HUES64 (cell line): ENCODE data around the gene TFCP2L1.

Experiments
- H3K27ac ChIP-seq: 2 replicates; pipeline ENCODE4 v1.7.0; 2013; ENCODE audit warnings: low read depth, low read length, inconsistent platforms
- H3K27me3 ChIP-seq: 2 replicates; pipeline ENCODE4 v1.6.1; 2013; ENCODE audit warnings: mild to moderate bottlenecking, low read length; ENCODE audit not compliant: insufficient read depth
- H3K36me3 ChIP-seq: 2 replicates; pipeline ENCODE4 v1.6.1; 2013; ENCODE audit warnings: mild to moderate bottlenecking, low read length; ENCODE audit not compliant: insufficient read depth
- H3K4me1 ChIP-seq: 2 replicates; pipeline ENCODE4 v1.6.1; 2013; ENCODE audit warnings: mild to moderate bottlenecking, low read length, moderate library complexity; ENCODE audit not compliant: insufficient read depth
- H3K4me3 ChIP-seq: 2 replicates; pipeline ENCODE4 v1.5.1; 2013; ENCODE audit warnings: mild to moderate bottlenecking, low read length, moderate library complexity
- H3K9ac ChIP-seq: 2 replicates; pipeline ENCODE4 v1.6.1; 2013; ENCODE audit warnings: mild to moderate bottlenecking, low read depth, low read length
- H3K9me3 ChIP-seq: 2 replicates; pipeline ENCODE4 v1.6.1; 2013; ENCODE audit warnings: low read depth, low read length; ENCODE audit not compliant: insufficient read depth
- WGBS: fragments of 150-250, 120-280 bp; methylation state at CpG from one replicate; pipeline ENCODE4 v1.1.7; 2013; ENCODE audit warnings: missing lambda C conversion rate; 5-methylcytosine and 5-hydroxymethylcytosine counted together

Gene TFCP2L1

DNA sequence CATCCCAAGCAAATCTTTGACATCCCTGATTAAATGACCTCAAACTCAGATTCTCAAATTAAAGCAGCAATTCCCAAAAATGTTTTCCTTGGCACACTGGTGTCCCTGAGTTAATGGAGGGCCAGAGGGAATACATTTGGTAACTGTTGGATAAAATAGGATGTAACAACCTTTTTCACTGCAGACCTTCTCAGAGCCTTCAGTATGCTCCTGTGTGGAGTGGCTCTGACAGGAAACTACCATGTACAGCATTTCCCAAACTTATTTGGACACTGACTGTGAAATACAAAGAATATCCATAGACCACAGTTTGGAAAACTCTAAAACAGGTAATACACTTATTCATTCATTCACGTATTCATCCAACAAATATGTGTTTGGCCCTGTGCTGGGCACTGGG is 91.8 kb downstream of the TFCP2L1 start:
- H3K27me3 ChIP-seq, result no peaks in the 10 kb centered on the region
- H3K9ac ChIP-seq, result no peak overlapping the region
- H3K27ac ChIP-seq, result no peak overlapping the region
- H3K4me1 ChIP-seq, result no peaks in the 10 kb centered on the region
- no peak overlapping the region for H3K4me3 ChIP-seq
- 94% methylated on average over 1 of the region's 1 CpG for WGBS
- H3K36me3 ChIP-seq, result no peaks in the 10 kb centered on the region
- no peaks in the 10 kb centered on the region for H3K9me3 ChIP-seq

DNA sequence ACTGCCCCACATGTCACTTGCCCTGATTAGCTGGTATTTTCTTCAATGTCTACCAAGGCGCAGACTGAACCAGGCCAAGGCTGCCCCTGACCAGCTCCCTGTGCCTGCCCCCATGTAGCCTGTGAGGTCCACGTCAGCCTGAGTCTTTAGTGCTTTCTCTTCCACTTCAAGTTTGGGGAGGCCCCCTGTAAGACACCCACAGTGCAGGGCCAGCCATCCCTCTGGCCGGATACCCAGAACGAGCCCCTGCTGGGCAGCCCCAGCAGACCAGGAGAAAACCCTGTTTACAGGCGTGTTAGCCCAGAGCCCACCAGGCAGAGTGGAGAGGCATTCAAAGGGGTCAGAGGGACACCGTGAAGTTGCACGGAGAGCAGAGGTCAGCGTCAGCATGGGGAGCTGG is 92.4 kb downstream of the TFCP2L1 start:
- no peak overlapping the region for H3K9ac ChIP-seq
- no peak overlapping the region for H3K4me3 ChIP-seq
- H3K27me3 ChIP-seq, result no peaks in the 10 kb centered on the region
- no peaks in the 10 kb centered on the region for H3K4me1 ChIP-seq
- WGBS, result 86% methylated on average over 8 of the region's 8 CpGs
- no peaks in the 10 kb centered on the region for H3K36me3 ChIP-seq
- no peak overlapping the region for H3K27ac ChIP-seq
- H3K9me3 ChIP-seq, result no peaks in the 10 kb centered on the region

DNA sequence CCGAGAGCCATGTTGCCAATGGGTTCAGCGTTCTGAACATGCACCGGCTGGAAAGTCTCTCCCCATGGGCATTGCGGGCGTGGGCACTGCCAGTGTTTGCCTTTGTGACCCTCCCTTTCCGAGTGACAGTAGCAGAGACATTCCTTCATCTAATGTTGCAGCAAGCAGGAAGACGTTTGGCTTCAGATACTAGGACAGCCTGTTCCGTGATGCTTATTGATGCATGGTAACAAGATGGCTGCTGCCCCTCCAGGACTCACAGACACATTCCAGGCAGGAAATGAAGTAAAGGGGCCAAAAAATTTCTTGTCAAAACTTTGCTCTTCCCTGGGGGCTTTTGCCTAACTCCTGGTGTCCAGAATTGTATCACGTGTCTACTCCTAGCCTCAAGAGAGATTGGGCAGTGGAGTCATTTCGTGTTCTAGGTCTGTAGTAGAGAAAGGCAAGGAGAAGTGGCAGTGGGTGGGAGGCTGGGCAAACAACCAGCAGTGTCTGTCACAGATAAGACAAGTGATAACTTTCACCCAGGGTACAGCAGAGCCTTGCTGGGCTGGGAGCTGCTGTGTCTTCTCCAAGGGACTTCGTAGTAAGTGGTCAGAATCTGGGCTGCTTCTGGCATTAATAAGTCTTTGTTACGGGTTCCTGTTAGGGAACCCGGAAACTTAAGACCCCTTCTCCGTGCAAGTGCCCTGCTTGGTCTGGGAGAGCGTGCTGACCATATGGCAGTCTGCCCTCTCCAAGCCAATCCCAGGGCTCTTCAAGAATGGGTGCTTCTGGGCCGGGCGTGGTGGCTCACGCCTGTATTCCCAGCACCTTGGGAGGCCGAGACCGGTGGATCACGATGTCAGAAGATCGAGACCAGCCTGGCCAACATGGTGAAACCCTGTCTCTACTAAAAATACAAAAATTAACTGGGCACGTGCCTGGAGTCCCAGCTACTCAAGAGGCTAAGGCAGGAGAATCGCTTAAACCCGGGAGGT is 93.5 kb downstream of the TFCP2L1 start:
- Histone ChIP-seq H3K27me3 (no peaks in the 10 kb centered on the region), H3K27ac (no peak overlapping the region), H3K9me3 (no peaks in the 10 kb centered on the region), H3K36me3 (no peaks in the 10 kb centered on the region), H3K9ac (no peak overlapping the region), H3K4me3 (no peak overlapping the region), H3K4me1 (no peaks in the 10 kb centered on the region)
- WGBS, result 87% methylated on average over 24 of the region's 25 CpGs

DNA sequence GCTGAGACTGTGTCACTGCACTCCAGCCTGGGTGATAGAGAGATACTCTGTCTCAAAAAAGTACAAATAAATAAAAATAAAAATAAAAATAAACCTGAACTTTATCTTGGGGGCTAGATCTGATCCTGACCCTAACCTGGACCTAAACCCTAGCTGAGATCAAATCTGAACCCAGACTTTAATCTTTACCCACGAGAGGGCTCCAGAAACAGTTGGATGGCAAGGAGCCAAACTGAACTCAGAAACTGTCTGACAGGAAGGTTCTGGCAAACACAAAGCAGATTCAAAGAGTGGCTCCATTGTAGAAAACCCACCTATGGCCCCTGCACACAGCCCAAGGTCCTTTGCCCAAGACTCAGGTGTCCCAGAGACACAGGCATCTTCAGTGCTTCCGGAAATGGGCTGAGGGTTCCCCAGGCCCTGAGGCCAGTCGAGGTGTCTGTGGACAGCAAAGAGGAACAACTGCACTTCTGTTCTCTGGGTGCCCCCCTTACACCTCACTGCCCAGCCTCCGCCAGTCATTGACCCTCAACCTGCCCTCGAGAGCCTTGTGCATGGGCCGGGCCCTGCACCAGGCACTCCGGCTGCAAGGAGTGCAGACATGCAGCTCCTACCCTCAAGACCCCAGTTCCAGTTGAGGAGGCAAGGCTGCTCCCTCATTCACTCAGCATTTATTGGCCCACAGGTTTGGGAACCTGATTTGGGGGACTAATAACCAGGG is 95.2 kb downstream of the TFCP2L1 start:
- Histone ChIP-seq H3K27ac (no peak overlapping the region), H3K4me3 (no peak overlapping the region), H3K4me1 (no peaks in the 10 kb centered on the region), H3K9ac (no peak overlapping the region), H3K9me3 (no peaks in the 10 kb centered on the region), H3K27me3 (no peaks in the 10 kb centered on the region), H3K36me3 (no peaks in the 10 kb centered on the region)
- 93% methylated on average over 7 of the region's 7 CpGs for WGBS

DNA sequence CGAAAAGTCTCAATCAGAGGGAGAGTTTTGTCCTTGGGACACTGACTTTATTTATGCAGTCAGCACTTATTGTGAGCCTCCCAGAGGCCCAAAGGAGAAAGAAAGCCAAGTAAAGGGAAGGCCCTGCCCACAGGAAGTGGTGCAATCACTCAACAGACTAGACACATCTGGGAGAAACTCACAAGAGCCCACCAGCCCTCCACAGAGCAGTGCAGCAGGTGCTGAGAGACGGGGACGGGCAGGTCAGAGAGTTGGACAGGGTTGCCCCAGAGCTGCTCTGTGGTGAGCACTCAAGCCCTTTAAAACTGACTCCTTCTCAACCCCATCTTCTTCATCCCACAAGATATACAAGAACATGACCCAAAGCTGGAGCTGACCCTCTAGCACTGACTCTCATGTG is 96.0 kb downstream of the TFCP2L1 start:
- no peaks in the 10 kb centered on the region for H3K27me3 ChIP-seq

DNA sequence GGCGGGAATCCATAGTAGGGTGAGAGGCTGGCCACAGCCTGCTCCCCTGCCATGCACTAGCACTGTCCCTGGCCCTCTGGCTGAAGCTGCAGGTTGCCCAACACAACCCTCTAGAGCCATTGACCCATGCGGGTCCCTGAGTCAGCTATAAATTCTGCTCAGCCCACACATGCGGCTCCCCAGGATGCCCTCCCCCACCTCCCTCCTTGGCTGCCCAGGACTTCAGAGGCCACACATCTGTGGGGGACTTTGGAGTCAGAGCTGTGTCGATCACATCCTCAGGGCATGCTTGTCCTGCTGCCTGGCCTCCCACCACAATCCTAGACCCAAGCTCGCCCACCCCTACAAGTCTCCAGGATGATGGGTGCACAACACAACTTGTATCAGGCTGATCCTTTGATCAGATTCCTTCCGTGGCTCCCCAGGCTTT is 97.0 kb downstream of the TFCP2L1 start:
- Histone ChIP-seq H3K4me3 (no peak overlapping the region), H3K27me3 (no peaks in the 10 kb centered on the region), H3K9me3 (no peaks in the 10 kb centered on the region), H3K27ac (no peak overlapping the region), H3K36me3 (no peaks in the 10 kb centered on the region), H3K9ac (no peak overlapping the region), H3K4me1 (no peaks in the 10 kb centered on the region)
- 56% methylated on average over 6 of the region's 6 CpGs for WGBS

More for the DNA sequence above, 96.0 kb downstream of the TFCP2L1 start:
- H3K9ac ChIP-seq, result no peak overlapping the region
- H3K9me3 ChIP-seq, result no peaks in the 10 kb centered on the region
- no peak overlapping the region for H3K4me3 ChIP-seq
- WGBS, result 86% methylated on average over 3 of the region's 3 CpGs
- no peaks in the 10 kb centered on the region for H3K4me1 ChIP-seq
- H3K36me3 ChIP-seq, result no peaks in the 10 kb centered on the region
- no peak overlapping the region for H3K27ac ChIP-seq

DNA sequence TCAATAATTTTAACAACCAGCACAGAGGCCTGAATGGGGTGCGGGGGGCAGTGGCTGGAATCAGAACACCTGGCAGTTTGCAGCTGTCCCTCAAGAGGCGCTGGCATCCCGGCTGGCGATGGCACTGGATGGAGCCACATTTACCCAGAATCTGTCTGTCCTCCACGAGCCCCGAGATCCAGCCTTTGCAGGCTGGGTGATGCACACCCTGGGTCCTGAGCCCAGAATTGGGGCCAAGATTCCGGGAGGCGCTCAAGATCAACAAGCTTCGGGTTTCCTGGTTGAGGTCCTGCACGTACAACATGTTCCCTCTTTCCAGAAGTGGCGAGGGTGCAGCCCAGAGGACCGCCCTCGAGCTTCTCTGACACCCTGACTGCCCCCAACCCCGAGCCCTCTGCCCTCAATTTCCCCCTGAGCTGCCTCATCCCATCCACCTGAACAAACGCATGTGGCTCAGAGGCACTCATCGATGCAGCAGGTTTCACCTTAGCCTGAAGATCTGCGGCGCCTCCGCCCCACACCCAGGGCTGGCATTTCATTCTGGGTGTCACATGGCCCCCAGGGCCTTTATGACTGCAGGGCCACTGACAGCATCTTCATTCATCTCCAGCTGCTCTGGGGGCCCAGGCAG is 97.5 kb downstream of the TFCP2L1 start:
- H3K27me3 ChIP-seq, result no peaks in the 10 kb centered on the region
- H3K4me1 ChIP-seq, result no peaks in the 10 kb centered on the region
- no peak overlapping the region for H3K4me3 ChIP-seq
- H3K27ac ChIP-seq, result no peak overlapping the region
- no peaks in the 10 kb centered on the region for H3K36me3 ChIP-seq
- H3K9me3 ChIP-seq, result no peaks in the 10 kb centered on the region
- 90% methylated on average over 19 of the region's 19 CpGs for WGBS
- H3K9ac ChIP-seq, result no peak overlapping the region

DNA sequence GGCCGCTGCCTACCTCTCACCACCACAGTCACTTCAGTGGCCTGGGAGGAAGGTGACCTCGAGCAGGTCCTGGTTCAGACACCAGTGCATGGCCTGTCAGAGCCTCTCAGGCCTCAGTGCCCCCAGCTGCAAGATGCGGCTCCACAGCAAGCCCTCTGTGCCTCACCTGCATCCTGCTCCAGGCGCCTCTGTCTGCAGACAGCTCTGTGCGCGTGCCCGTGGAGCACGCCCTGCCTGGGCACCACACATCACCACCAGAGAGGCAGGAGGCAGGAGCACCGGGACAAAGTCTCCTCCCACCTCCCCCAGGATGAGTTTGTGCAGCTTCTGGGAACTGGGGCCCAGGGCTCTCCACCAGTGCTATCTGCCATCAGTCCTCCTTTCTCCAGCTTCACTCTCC is 98.7 kb downstream of the TFCP2L1 start:
- Histone ChIP-seq H3K4me3 (no peak overlapping the region), H3K36me3 (no peaks in the 10 kb centered on the region), H3K27ac (no peak overlapping the region), H3K9me3 (no peaks in the 10 kb centered on the region), H3K9ac (no peak overlapping the region), H3K4me1 (no peaks in the 10 kb centered on the region), H3K27me3 (no peaks in the 10 kb centered on the region)
- WGBS, result 85% methylated on average over 9 of the region's 9 CpGs

DNA sequence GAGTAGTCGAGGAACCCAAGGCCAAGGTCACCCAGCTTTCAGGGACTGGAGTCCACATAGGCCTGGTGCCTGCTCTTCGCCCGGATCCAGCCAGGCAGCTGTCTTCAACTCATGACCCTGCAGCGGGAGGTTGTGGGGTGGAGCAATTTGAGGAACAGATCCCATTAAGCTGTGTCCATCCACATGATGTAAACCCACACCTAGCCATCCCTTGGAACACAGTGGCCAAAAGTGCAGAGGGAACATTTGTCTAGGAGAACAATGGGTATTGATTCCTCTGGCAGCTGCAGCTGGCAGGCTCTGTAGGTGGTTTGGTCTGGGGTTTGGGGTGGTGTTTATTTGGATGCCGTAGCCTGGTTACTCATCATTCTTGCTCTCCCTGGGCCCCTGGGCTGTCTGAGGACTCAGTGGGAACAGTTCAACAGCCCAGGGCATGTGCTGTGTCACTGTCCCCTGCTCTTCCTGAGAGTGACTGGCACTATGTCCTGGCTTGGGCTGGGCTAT is 99.4 kb downstream of the TFCP2L1 start:
- WGBS, result 93% methylated on average over 5 of the region's 5 CpGs
- Histone ChIP-seq H3K9me3 (no peaks in the 10 kb centered on the region), H3K4me1 (no peaks in the 10 kb centered on the region), H3K27ac (no peak overlapping the region), H3K36me3 (no peaks in the 10 kb centered on the region), H3K4me3 (no peak overlapping the region), H3K9ac (no peak overlapping the region), H3K27me3 (no peaks in the 10 kb centered on the region)

DNA sequence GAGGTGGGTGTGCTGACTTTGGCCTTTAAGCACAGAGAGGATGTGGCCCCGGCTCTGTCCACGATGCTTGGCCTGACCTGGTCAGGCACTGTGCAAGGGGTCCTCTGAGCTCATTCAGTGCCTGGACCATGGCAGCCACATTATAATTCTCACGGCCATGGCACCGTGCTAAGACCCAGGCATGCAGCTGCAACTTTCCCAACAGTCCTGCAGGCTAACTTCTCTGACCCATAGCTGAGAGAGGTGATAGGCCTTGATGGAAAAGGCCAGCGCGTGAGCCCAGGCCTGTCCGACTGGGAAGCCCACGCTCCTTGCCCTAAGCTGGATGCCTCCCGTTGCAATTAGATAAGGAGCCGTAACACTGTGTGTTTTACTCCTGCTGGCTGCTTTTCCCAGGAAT is 99.9 kb downstream of the TFCP2L1 start:
- WGBS, result 93% methylated on average over 10 of the region's 10 CpGs
- H3K9me3 ChIP-seq, result no peaks in the 10 kb centered on the region
- no peaks in the 10 kb centered on the region for H3K4me1 ChIP-seq

More for the DNA sequence above, 99.9 kb downstream of the TFCP2L1 start:
- H3K4me3 ChIP-seq, result no peak overlapping the region
- H3K36me3 ChIP-seq, result no peaks in the 10 kb centered on the region
- H3K27me3 ChIP-seq, result no peaks in the 10 kb centered on the region
- no peak overlapping the region for H3K27ac ChIP-seq
- no peak overlapping the region for H3K9ac ChIP-seq
